Spleen (tissue), 11 donors: Measurements from ENCODE around the gene TECTB. TPM values are rescaled to one million over a fixed set of nuclear protein-coding genes. Genes with fewer than 3 reads are reported as not detected.

Experiments used
- DNase-seq: peaks from one replicate; pipeline ENCODE4 v3.0.0-alpha.2; 2020
- H3K27ac ChIP-seq, 8 donors: fragments of 200-600 bp; sonication (generic) in 7 of 8; 1 replicate in 4 of 8; 2 replicates in 4 of 8; pipeline versions ENCODE4 v1.5.0 to v1.8.0; 2016 to 2021; ENCODE audit warnings: inconsistent platforms in 4 of 8, mild to moderate bottlenecking in 4 of 8, moderate library complexity in 1 of 8
- H3K27me3 ChIP-seq, 7 donors: fragments of 200-600 bp; sonication (generic) in 6 of 7; replicated peaks in 1 of 7; 1 replicate in 4 of 7; 2 replicates in 3 of 7; pipeline versions ENCODE4 v1.5.0 to v1.8.0; 2016 to 2021; ENCODE audit warnings: inconsistent platforms in 3 of 7, mild to moderate bottlenecking in 1 of 7
- H3K36me3 ChIP-seq, 6 donors: fragments of 200-600 bp; sonication (generic) in 5 of 6; 1 replicate in 4 of 6; 2 replicates in 2 of 6; pipeline versions ENCODE4 v1.5.0 to v1.8.0; 2016 to 2021; ENCODE audit warnings: inconsistent platforms in 2 of 6
- H3K4me1 ChIP-seq, 6 donors: fragments of 200-600 bp; sonication (generic) in 5 of 6; 1 replicate in 3 of 6; 2 replicates in 3 of 6; pipeline versions ENCODE4 v1.5.0 to v1.8.0; 2016 to 2021; ENCODE audit warnings: inconsistent platforms in 3 of 6
- H3K4me3 ChIP-seq, 8 donors: fragments of 200-600 bp; sonication (generic) in 7 of 8; 1 replicate in 4 of 8; 2 replicates in 4 of 8; pipeline versions ENCODE4 v1.5.0 to v1.8.0; 2016 to 2021; ENCODE audit warnings: inconsistent platforms in 4 of 8, mild to moderate bottlenecking in 4 of 8, moderate library complexity in 2 of 8
- H3K9me3 ChIP-seq, 8 donors: fragments of 200-600 bp; sonication (generic) in 7 of 8; 1 replicate in 4 of 8; 2 replicates in 4 of 8; pipeline versions ENCODE4 v1.5.0 to v1.8.0; 2016 to 2021; ENCODE audit warnings: inconsistent platforms in 4 of 8
- CTCF ChIP-seq, 11 experiments: fragments of 200-600 bp in 7 of 11; fragments of 450-650 bp in 4 of 11; sonication (generic) in 4 of 11; IDR thresholded peaks in 8 of 11; conservative IDR thresholded peaks in 3 of 11; 1 replicate in 7 of 11; 2 replicates in 4 of 11; pipeline versions ENCODE4 v1.4.0 to v1.8.0; 2016 to 2021; ENCODE audit warnings: antibody characterized with exemption in 11 of 11, inconsistent platforms in 4 of 11, mild to moderate bottlenecking in 1 of 11
- POLR2A ChIP-seq, 3 donors: fragments of 450-650 bp; IDR thresholded peaks; one replicate each; pipeline ENCODE4 v1.5.1; 2017; ENCODE audit warnings: antibody characterized with exemption in 3 of 3, mild to moderate bottlenecking in 1 of 3
- POLR2AphosphoS5 ChIP-seq, 3 donors: sonication (generic); formaldehyde crosslinking; IDR thresholded peaks; one replicate each; pipeline ENCODE4 v1.5.1; 2017; ENCODE audit warnings: antibody characterized with exemption in 3 of 3
- WGBS, 5 donors: extraction: QIAGEN DNeasy Blood & Tissue Kit in 3 of 5; methylation state at CpG; one replicate each; pipeline versions ENCODE4 v1.1.5 to v1.1.7; 2013 to 2018; 5-methylcytosine and 5-hydroxymethylcytosine counted together
- intact Hi-C: fragments of 100-400 bp; cut with DNase I; formaldehyde crosslinking; loops from one replicate; pipeline ENCODE4 v1.15.0; 2023; ENCODE audit warnings: low total_unique reads
- polyA plus RNA-seq, 3 donors: library from polyadenylated mRNA; stranded (reverse); fragments of 200-250 nt; gene quantifications; one replicate each; pipeline ENCODE4 v1.2.1, GENCODE V29; 2013
- total RNA-seq, 7 donors: library from RNA; depleted of rRNA in 3 of 7; stranded (reverse); fragments of >200 nt in 3 of 7; fragmentation: NEBNext Ultra II Directional in 4 of 7; extraction: Animal tissue kit (Norgen Biotek cat#: 25700) in 4 of 7; gene quantifications; one replicate each; pipeline versions ENCODE4 v1.1.0 to v1.2.1, GENCODE V29; 2016 to 2021
- donor health status: healthy with polysubstance abuse.
- donor health status: DM: no; HTN: no; CAD: no; lungs with moderate emphysema.
- donor health status: DM: no; HTN: no; CAD: no.
- donor health status: Bipolar disorder and iron deficiency.
- donor health status: healthy.
- donor health status: DM: no; HTN: no; CAD: no.
- donor health status: DM: yes; HTN: yes; CAD: no.

The TECTB gene
- total and polyA plus RNA-seq, 10 donors: not detected

- no peaks in the 10 kb centered on the region for H3K36me3 ChIP-seq
- TF ChIP-seq POLR2AphosphoS5 (IDR thresholded peaks at IDR 0.05) (no peak), POLR2A (IDR thresholded peaks at IDR 0.05) (no peak), CTCF (IDR thresholded peaks at IDR 0.05 in 8 of 11, conservative IDR thresholded peaks at IDR 0.05 in 3 of 11) (no peak)
- no peaks in the 10 kb centered on the region for H3K4me1 ChIP-seq
- no peaks in the 10 kb centered on the region for H3K9me3 ChIP-seq
- DNase-seq: no peak
- 70 to 81% (median 78%) methylated on average over 4 of the region's 4 CpGs for WGBS, 5 donors
- no peak overlapping the region for H3K27ac ChIP-seq
- intact Hi-C loops: no loop called here
- no peaks in the 10 kb centered on the region for H3K27me3 ChIP-seq
- H3K4me3 ChIP-seq: no peak overlapping the region
Observed at GRCh38 chr10:112330162-112330561, 47.0 kb downstream of the TECTB start.

- Histone ChIP-seq H3K4me1 (no peaks in the 10 kb centered on the region), H3K4me3 (no peak overlapping the region), H3K36me3 (no peaks in the 10 kb centered on the region), H3K27me3 (no peaks in the 10 kb centered on the region), H3K9me3 (no peaks in the 10 kb centered on the region), H3K27ac (no peak overlapping the region)
- DNase-seq: no peak
- 79 to 92% (median 82%) methylated on average over 1 of the region's 1 CpG for WGBS, 5 donors
- intact Hi-C loops: no loop called here
- no peak for TF ChIP-seq POLR2A (IDR thresholded peaks at IDR 0.05)
- TF ChIP-seq POLR2AphosphoS5 (IDR thresholded peaks at IDR 0.05): no peak
- TF ChIP-seq CTCF (IDR thresholded peaks at IDR 0.05 in 8 of 11, conservative IDR thresholded peaks at IDR 0.05 in 3 of 11): no peak
Observed at GRCh38 chr10:112330607-112331160, 47.5 kb downstream of the TECTB start.

GRCh38 chr10:112332022-112332421, 48.8 kb downstream of the TECTB start:
- H3K36me3 ChIP-seq: no peaks in the 10 kb centered on the region
- H3K27me3 ChIP-seq: no peaks in the 10 kb centered on the region
- TF ChIP-seq POLR2AphosphoS5 (IDR thresholded peaks at IDR 0.05) (no peak), CTCF (IDR thresholded peaks at IDR 0.05 in 8 of 11, conservative IDR thresholded peaks at IDR 0.05 in 3 of 11) (no peak), POLR2A (IDR thresholded peaks at IDR 0.05) (no peak)
- H3K4me3 ChIP-seq: no peak overlapping the region
- H3K4me1 ChIP-seq: no peaks in the 10 kb centered on the region
- no peak overlapping the region for H3K27ac ChIP-seq
- DNase-seq: no peak
- WGBS, 5 donors: 75 to 94% (median 87%) methylated on average over 3 of the region's 3 CpGs
- H3K9me3 ChIP-seq: no peaks in the 10 kb centered on the region
- intact Hi-C loops: no loop called here

GRCh38 chr10:112332509-112333228, 49.5 kb downstream of the TECTB start:
- Histone ChIP-seq H3K27me3 (no peaks in the 10 kb centered on the region), H3K36me3 (no peaks in the 10 kb centered on the region), H3K4me3 (no peak overlapping the region), H3K4me1 (no peaks in the 10 kb centered on the region), H3K27ac (no peak overlapping the region), H3K9me3 (no peaks in the 10 kb centered on the region)
- intact Hi-C loops: no loop called here
- no peak for DNase-seq
- no peak for TF ChIP-seq POLR2AphosphoS5 (IDR thresholded peaks at IDR 0.05)
- no peak for TF ChIP-seq CTCF (IDR thresholded peaks at IDR 0.05 in 8 of 11, conservative IDR thresholded peaks at IDR 0.05 in 3 of 11)
- no peak for TF ChIP-seq POLR2A (IDR thresholded peaks at IDR 0.05)
- 74 to 83% (median 77%) methylated on average over 5 of the region's 5 CpGs for WGBS, 5 donors
